Kidney (tissue), 14 donors: Measurements from ENCODE around the gene C1orf52. TPM values are rescaled to one million over a fixed set of nuclear protein-coding genes. Genes with fewer than 3 reads are reported as not detected.
A peak's percentile ranks its signal among the peaks of the same experiment; 100 is the strongest.

Experiments used
- DNase-seq, 5 donors: peaks; one replicate each; pipeline ENCODE4 v3.0.0-alpha.2; 2013 to 2020
- FAIRE-seq: peaks from 2 replicates; lab custom pipeline; 2012; peaks lifted over from hg19 to GRCh38; lab: Jason Lieb, UNC
- H3K27ac ChIP-seq, 2 donors: one replicate each; pipeline ENCODE4 v1.7.0; 2013; ENCODE audit warnings: low read depth in 2 of 2, low read length in 2 of 2, inconsistent platforms in 1 of 2
- H3K27me3 ChIP-seq: one replicate; pipeline ENCODE4 v1.7.1; 2013; ENCODE audit warnings: low read length, inconsistent platforms; ENCODE audit not compliant: control insufficient read depth, insufficient read depth
- H3K36me3 ChIP-seq, 3 donors: one replicate each; pipeline versions ENCODE4 v1.7.0 to v1.7.1; 2013; ENCODE audit warnings: low read length in 3 of 3, control low read depth in 1 of 3, inconsistent platforms in 1 of 3; ENCODE audit not compliant: insufficient read depth in 3 of 3, control insufficient read depth in 2 of 3
- H3K4me1 ChIP-seq, 3 donors: one replicate each; pipeline versions ENCODE4 v1.7.0 to v1.7.1; 2013; ENCODE audit warnings: low read length in 3 of 3, inconsistent platforms in 1 of 3, low read depth in 1 of 3; ENCODE audit not compliant: control insufficient read depth in 2 of 3, insufficient read depth in 2 of 3
- H3K4me3 ChIP-seq, 3 donors: one replicate each; pipeline versions ENCODE4 v1.7.0 to v1.8.1; 2013; ENCODE audit warnings: low read length in 3 of 3, control low read depth in 1 of 3, inconsistent platforms in 1 of 3
- H3K9ac ChIP-seq, 3 donors: one replicate each; pipeline versions ENCODE4 v1.7.0 to v1.7.1; 2013; ENCODE audit warnings: low read length in 3 of 3, control low read depth in 1 of 3, inconsistent platforms in 1 of 3
- H3K9me3 ChIP-seq, 3 donors: one replicate each; pipeline versions ENCODE4 v1.7.0 to v1.7.1; 2013; ENCODE audit warnings: low read length in 3 of 3, control low read depth in 1 of 3, inconsistent platforms in 1 of 3; ENCODE audit not compliant: control insufficient read depth in 2 of 3, insufficient read depth in 1 of 3
- intact Hi-C: fragments of 100-400 bp; cut with DNase I; formaldehyde crosslinking; loops from one replicate; pipeline ENCODE4 v1.11.1; 2022
- polyA plus RNA-seq: library from polyadenylated mRNA; stranded (reverse); fragments of 350-450 nt; fragmentation: Illumina TruSeq; extraction: RNeasy Lipid Tissue Mini Kit (QIAGEN cat#74804); gene quantifications from one replicate; pipeline ENCODE4 v1.2.3, GENCODE V29; 2014; ENCODE audit warnings: low read depth, low replicate concordance; ENCODE audit not compliant: insufficient read depth
- total RNA-seq: library from RNA; stranded (reverse); fragmentation: NEBNext Ultra II Directional; extraction: Animal tissue kit (Norgen Biotek cat#: 25700); gene quantifications from one replicate; pipeline ENCODE4 v1.2.1, GENCODE V29; 2021
- TF ChIP-seq, protein P1 (sequence below): IDR thresholded peaks from 3 replicates; pipeline ENCODE4 v1.5.1; 2012; ENCODE audit warnings: mild to moderate bottlenecking, moderate library complexity, borderline replicate concordance; ENCODE audit not compliant: insufficient read depth; ENCODE audit errors: extremely low read depth
- donor health status: control.
- donor health status: control.
- donor health status: control.
- donor health status: control.
- donor health status: control.
- donor health status: DM: yes; HTN: yes; CAD: no.
- donor health status: Normal renal cell carcinoma (clear cell type).

The C1orf52 gene
- total and polyA plus RNA-seq, 2 donors from 2014 or later = 15.0 to 18.7 TPM

GRCh38 chr1:85240174-85240601, 19.3 kb downstream of the C1orf52 start:
- FAIRE-seq (no peak), DNase-seq (peak in 2 of 5 donors; percentile 30 to 37)
- H3K36me3 ChIP-seq = no peaks in the 10 kb centered on the region
- no peaks in the 10 kb centered on the region for H3K27me3 ChIP-seq
- intact Hi-C loops = no loop called here
- H3K27ac ChIP-seq = no peak overlapping the region
- no peaks in the 10 kb centered on the region for H3K9me3 ChIP-seq
- TF ChIP-seq, protein P1, sequence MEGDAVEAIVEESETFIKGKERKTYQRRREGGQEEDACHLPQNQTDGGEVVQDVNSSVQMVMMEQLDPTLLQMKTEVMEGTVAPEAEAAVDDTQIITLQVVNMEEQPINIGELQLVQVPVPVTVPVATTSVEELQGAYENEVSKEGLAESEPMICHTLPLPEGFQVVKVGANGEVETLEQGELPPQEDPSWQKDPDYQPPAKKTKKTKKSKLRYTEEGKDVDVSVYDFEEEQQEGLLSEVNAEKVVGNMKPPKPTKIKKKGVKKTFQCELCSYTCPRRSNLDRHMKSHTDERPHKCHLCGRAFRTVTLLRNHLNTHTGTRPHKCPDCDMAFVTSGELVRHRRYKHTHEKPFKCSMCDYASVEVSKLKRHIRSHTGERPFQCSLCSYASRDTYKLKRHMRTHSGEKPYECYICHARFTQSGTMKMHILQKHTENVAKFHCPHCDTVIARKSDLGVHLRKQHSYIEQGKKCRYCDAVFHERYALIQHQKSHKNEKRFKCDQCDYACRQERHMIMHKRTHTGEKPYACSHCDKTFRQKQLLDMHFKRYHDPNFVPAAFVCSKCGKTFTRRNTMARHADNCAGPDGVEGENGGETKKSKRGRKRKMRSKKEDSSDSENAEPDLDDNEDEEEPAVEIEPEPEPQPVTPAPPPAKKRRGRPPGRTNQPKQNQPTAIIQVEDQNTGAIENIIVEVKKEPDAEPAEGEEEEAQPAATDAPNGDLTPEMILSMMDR = peak; percentile 20
- no peaks in the 10 kb centered on the region for H3K4me1 ChIP-seq
- no peak overlapping the region for H3K9ac ChIP-seq
- H3K4me3 ChIP-seq = no peak overlapping the region

GRCh38 chr1:85237613-85238012, 21.8 kb downstream of the C1orf52 start:
- Histone ChIP-seq H3K9me3 (no peaks in the 10 kb centered on the region), H3K27me3 (no peaks in the 10 kb centered on the region), H3K9ac (no peak overlapping the region), H3K4me3 (no peak overlapping the region), H3K36me3 (no peaks in the 10 kb centered on the region), H3K27ac (no peak overlapping the region), H3K4me1 (no peaks in the 10 kb centered on the region)
- FAIRE-seq (no peak), DNase-seq (no peak)
- intact Hi-C loops = loop anchor here (10.0 kb wide), 2 partner anchors 123 to 273 kb away; no protein-coding TSS in a partner anchor
- TF ChIP-seq, protein P1 = no peak

GRCh38 chr1:85230305-85230977, 29.0 kb downstream of the C1orf52 start:
- DNase-seq (no peak), FAIRE-seq (no peak)
- TF ChIP-seq, protein P1 = peak; percentile 19
- H3K27ac ChIP-seq = no peak overlapping the region
- H3K4me3 ChIP-seq = no peak overlapping the region
- no peaks in the 10 kb centered on the region for H3K9me3 ChIP-seq
- H3K4me1 ChIP-seq = peaks cover 0 to 6% (median under 1%) of the 10 kb centered on the region in 3 donors
- H3K9ac ChIP-seq = no peak overlapping the region
- intact Hi-C loops = loop anchor here (10.0 kb wide), 2 partner anchors 116 to 266 kb away; no protein-coding TSS in a partner anchor
- H3K36me3 ChIP-seq = no peaks in the 10 kb centered on the region
- H3K27me3 ChIP-seq = no peaks in the 10 kb centered on the region
